Peyer's patch (tissue), 4 donors: ENCODE results near the gene MRPL37. TPM values are rescaled to one million over a fixed set of nuclear protein-coding genes. Genes with fewer than 3 reads are reported as not detected.
A peak's percentile ranks its signal among the peaks of the same experiment; 100 is the strongest.

Source experiments
- DNase-seq, 3 donors: peaks; one replicate each; pipeline ENCODE4 v3.0.0-alpha.2; 2017 to 2019
- H3K27ac ChIP-seq, 4 donors: fragments of 200-600 bp; sonication (generic); one replicate each; pipeline ENCODE4 v1.5.1; 2016 to 2019
- H3K27me3 ChIP-seq, 2 donors: fragments of 200-600 bp; sonication (generic); one replicate each; pipeline ENCODE4 v1.5.1; 2019
- H3K36me3 ChIP-seq, 3 donors: fragments of 200-600 bp; sonication (generic); one replicate each; pipeline ENCODE4 v1.5.1; 2016 to 2019
- H3K4me1 ChIP-seq, 4 donors: fragments of 200-600 bp; sonication (generic); one replicate each; pipeline ENCODE4 v1.5.1; 2016 to 2019
- H3K4me3 ChIP-seq, 4 donors: fragments of 200-600 bp; sonication (generic); 1 replicate in 3 of 4; 2 replicates in 1 of 4; pipeline ENCODE4 v1.5.1; 2016 to 2019; ENCODE audit warnings: mild to moderate bottlenecking in 1 of 4
- H3K9me3 ChIP-seq, 4 donors: fragments of 200-600 bp; sonication (generic); one replicate each; pipeline ENCODE4 v1.5.1; 2016 to 2019; ENCODE audit warnings: mild to moderate bottlenecking in 1 of 4
- CTCF ChIP-seq, 6 experiments: fragments of 450-650 bp in 4 of 6; fragments of 200-600 bp in 2 of 6; sonication (generic) in 1 of 6; IDR thresholded peaks; one replicate each; pipeline ENCODE4 v1.5.1; 2017 to 2019; ENCODE audit warnings: antibody characterized with exemption in 6 of 6, mild to moderate bottlenecking in 3 of 6, moderate library complexity in 1 of 6
- POLR2A ChIP-seq, 2 donors: fragments of 450-650 bp; IDR thresholded peaks; one replicate each; pipeline ENCODE4 v1.5.1; 2017; ENCODE audit warnings: antibody characterized with exemption in 2 of 2, mild to moderate bottlenecking in 2 of 2, moderate library complexity in 2 of 2
- total RNA-seq, 4 donors: library from RNA; depleted of rRNA; stranded (reverse); fragments of >200 nt; gene quantifications; one replicate each; pipeline ENCODE4 v1.1.0, GENCODE V29; 2016

Gene MRPL37
- total RNA-seq, 4 donors from 2014 or later = 52.8 to 58.3 (median 54.5) TPM

- no peaks in the 10 kb centered on the region for H3K27me3 ChIP-seq
- no peak for DNase-seq
- no peak for TF ChIP-seq POLR2A (IDR thresholded peaks at IDR 0.05)
- no peak for TF ChIP-seq CTCF (IDR thresholded peaks at IDR 0.05)
- no peak overlapping the region for H3K4me3 ChIP-seq
- H3K4me1 ChIP-seq = no peaks in the 10 kb centered on the region
- H3K36me3 ChIP-seq = peaks cover 0 to 24% (median 0%) of the 10 kb centered on the region in 3 donors
- H3K9me3 ChIP-seq = no peaks in the 10 kb centered on the region
- H3K27ac ChIP-seq = no peak overlapping the region
These were observed 8.4 kb upstream of the MRPL37 start for GRCh38 chr1:54191525-54191924.

GRCh38 chr1:54193453-54193852 lies 6.5 kb upstream of the MRPL37 start:
- no peak overlapping the region for H3K27ac ChIP-seq
- no peaks in the 10 kb centered on the region for H3K27me3 ChIP-seq
- no peak overlapping the region for H3K4me3 ChIP-seq
- H3K4me1 ChIP-seq = no peaks in the 10 kb centered on the region
- H3K36me3 ChIP-seq = peaks cover 0 to 24% (median 0%) of the 10 kb centered on the region in 3 donors
- no peak for DNase-seq
- no peak for TF ChIP-seq POLR2A (IDR thresholded peaks at IDR 0.05)
- no peak for TF ChIP-seq CTCF (IDR thresholded peaks at IDR 0.05)
- H3K9me3 ChIP-seq = no peaks in the 10 kb centered on the region

GRCh38 chr1:54199151-54199764 lies 709 bp upstream of the MRPL37 start:
- TF ChIP-seq CTCF (IDR thresholded peaks at IDR 0.05) (no peak), POLR2A (IDR thresholded peaks at IDR 0.05) (no peak)
- Histone ChIP-seq H3K4me1 (peaks cover 5 to 24% (median 10%) of the 10 kb centered on the region in 4 donors), H3K27ac (peak overlapping the region; percentile 48 to 86 (median 72)), H3K4me3 (peak overlapping the region; percentile 81 to 97 (median 90)), H3K27me3 (no peaks in the 10 kb centered on the region), H3K9me3 (no peaks in the 10 kb centered on the region), H3K36me3 (peaks cover 0 to 8% (median 0%) of the 10 kb centered on the region in 3 donors)
- DNase-seq = no peak

GRCh38 chr1:54200519-54200997 lies 591 bp downstream of the MRPL37 start:
- H3K9me3 ChIP-seq = no peaks in the 10 kb centered on the region
- no peak for DNase-seq
- H3K4me3 ChIP-seq = peak overlapping the region; percentile 81 to 97 (median 90)
- peaks cover 5 to 24% (median 10%) of the 10 kb centered on the region in 4 donors for H3K4me1 ChIP-seq
- peaks cover 0 to 15% (median 0%) of the 10 kb centered on the region in 3 donors for H3K36me3 ChIP-seq
- no peaks in the 10 kb centered on the region for H3K27me3 ChIP-seq
- TF ChIP-seq CTCF (IDR thresholded peaks at IDR 0.05) = no peak
- TF ChIP-seq POLR2A (IDR thresholded peaks at IDR 0.05) = no peak
- peak overlapping the region; percentile 66 to 86 (median 72) for H3K27ac ChIP-seq

GRCh38 chr1:54204199-54204598 lies 4.2 kb downstream of the MRPL37 start:
- Histone ChIP-seq H3K27ac (no peak overlapping the region), H3K36me3 (peaks cover 0 to 45% (median 0%) of the 10 kb centered on the region in 3 donors), H3K4me3 (no peak overlapping the region), H3K27me3 (no peaks in the 10 kb centered on the region), H3K9me3 (no peaks in the 10 kb centered on the region), H3K4me1 (peaks cover 5 to 21% (median 8%) of the 10 kb centered on the region in 4 donors)
- no peak for TF ChIP-seq POLR2A (IDR thresholded peaks at IDR 0.05)
- no peak for TF ChIP-seq CTCF (IDR thresholded peaks at IDR 0.05)
- no peak for DNase-seq
